ENCODE data around the gene SORCS1.

- TF ChIP-seq, protein P1, sequence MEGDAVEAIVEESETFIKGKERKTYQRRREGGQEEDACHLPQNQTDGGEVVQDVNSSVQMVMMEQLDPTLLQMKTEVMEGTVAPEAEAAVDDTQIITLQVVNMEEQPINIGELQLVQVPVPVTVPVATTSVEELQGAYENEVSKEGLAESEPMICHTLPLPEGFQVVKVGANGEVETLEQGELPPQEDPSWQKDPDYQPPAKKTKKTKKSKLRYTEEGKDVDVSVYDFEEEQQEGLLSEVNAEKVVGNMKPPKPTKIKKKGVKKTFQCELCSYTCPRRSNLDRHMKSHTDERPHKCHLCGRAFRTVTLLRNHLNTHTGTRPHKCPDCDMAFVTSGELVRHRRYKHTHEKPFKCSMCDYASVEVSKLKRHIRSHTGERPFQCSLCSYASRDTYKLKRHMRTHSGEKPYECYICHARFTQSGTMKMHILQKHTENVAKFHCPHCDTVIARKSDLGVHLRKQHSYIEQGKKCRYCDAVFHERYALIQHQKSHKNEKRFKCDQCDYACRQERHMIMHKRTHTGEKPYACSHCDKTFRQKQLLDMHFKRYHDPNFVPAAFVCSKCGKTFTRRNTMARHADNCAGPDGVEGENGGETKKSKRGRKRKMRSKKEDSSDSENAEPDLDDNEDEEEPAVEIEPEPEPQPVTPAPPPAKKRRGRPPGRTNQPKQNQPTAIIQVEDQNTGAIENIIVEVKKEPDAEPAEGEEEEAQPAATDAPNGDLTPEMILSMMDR (optimal IDR thresholded peaks at IDR 0.05 in 1 of 3, IDR thresholded peaks at IDR 0.05 in 1 of 3, conservative IDR thresholded peaks at IDR 0.05 in 1 of 3; ENCODE audit: extremely low read depth in 1 of 3, insufficient read depth in 2 of 3, low read length in 3 of 3), result no peak
- TF ChIP-seq EZH2 (IDR thresholded peaks at IDR 0.05; ENCODE audit: low read length), result no peak
These were observed 504.0 kb downstream of the SORCS1 start for GRCh38 chr10:106660550-106660949.

All from keratinocyte (primary cell).